ENCODE results near the gene COMMD8. TPM values are rescaled to one million over a fixed set of nuclear protein-coding genes. Genes with fewer than 3 reads are reported as not detected.

Gene COMMD8
- polyA plus RNA-seq, 1 donor (not counting 4 experiments of a cell fraction or from before 2014, with no cell fraction given), result 38.6 TPM

- no peak overlapping the region for H3K9ac ChIP-seq (ENCODE audit: control insufficient read depth, extremely low read depth, insufficient read depth, low read length)
- H3K27me3 ChIP-seq (ENCODE audit: control insufficient read depth, extremely low read depth, insufficient read depth, low read length), result no peaks in the 10 kb centered on the region
- no peak overlapping the region for H3K4me2 ChIP-seq (ENCODE audit: control insufficient read depth, extremely low read depth, insufficient read depth, low read depth, low read length)
- TF ChIP-seq CTCF (optimal IDR thresholded peaks at IDR 0.05 in 1 of 3, IDR thresholded peaks at IDR 0.05 in 1 of 3, conservative IDR thresholded peaks at IDR 0.05 in 1 of 3; ENCODE audit: extremely low read depth in 1 of 3, insufficient read depth in 2 of 3, low read length in 3 of 3), result no peak
- TF ChIP-seq EZH2 (IDR thresholded peaks at IDR 0.05; ENCODE audit: low read length), result no peak
- H3K79me2 ChIP-seq (ENCODE audit: control insufficient read depth, insufficient read depth, low read length), result no peaks in the 10 kb centered on the region
- no peak overlapping the region for H3K4me3 ChIP-seq (ENCODE audit: control insufficient read depth in 2 of 3, extremely low read depth in 1 of 3, insufficient read depth in 2 of 3, low read depth in 1 of 3, low read length in 3 of 3)
- dilution Hi-C loops (cut with MboI; ENCODE audit: extremely low pct_ligation_motif_present, low sequenced_read_pairs), result no loop called here
- H3K27ac ChIP-seq (ENCODE audit: control insufficient read depth, insufficient read depth, low read length), result no peak overlapping the region
- no peak overlapping the region for H2AFZ ChIP-seq (ENCODE audit: control insufficient read depth, low read length)
- FAIRE-seq (no peak), DNase-seq (ENCODE audit: low read depth, low spot score) (no peak)
- no peaks in the 10 kb centered on the region for H3K4me1 ChIP-seq (ENCODE audit: control insufficient read depth, extremely low read depth, insufficient read depth, low read length)
- no peaks in the 10 kb centered on the region for H3K36me3 ChIP-seq (ENCODE audit: control insufficient read depth in 2 of 2, extremely low read depth in 1 of 2, insufficient read depth in 2 of 2, low read length in 2 of 2)
- no peaks in the 10 kb centered on the region for H3K9me1 ChIP-seq (ENCODE audit: control insufficient read depth, extremely low read depth, insufficient read depth, low read length)
- no peaks in the 10 kb centered on the region for H3K9me3 ChIP-seq (ENCODE audit: control insufficient read depth, low read depth, low read length)
- no peaks in the 10 kb centered on the region for H4K20me1 ChIP-seq (ENCODE audit: control insufficient read depth, extremely low read depth, insufficient read depth, low read length)
Observed at GRCh38 chr4:47413521-47413920, 50.0 kb downstream of the COMMD8 start.

GRCh38 chr4:47410271-47410670 is 53.2 kb downstream of the COMMD8 start:
- Histone ChIP-seq H3K27ac (ENCODE audit: control insufficient read depth, insufficient read depth, low read length) (no peak overlapping the region), H3K9me3 (ENCODE audit: control insufficient read depth, low read depth, low read length) (no peaks in the 10 kb centered on the region), H2AFZ (ENCODE audit: control insufficient read depth, low read length) (no peak overlapping the region), H3K4me2 (ENCODE audit: control insufficient read depth, extremely low read depth, insufficient read depth, low read depth, low read length) (no peak overlapping the region), H3K79me2 (ENCODE audit: control insufficient read depth, insufficient read depth, low read length) (no peaks in the 10 kb centered on the region), H3K36me3 (ENCODE audit: control insufficient read depth in 2 of 2, extremely low read depth in 1 of 2, insufficient read depth in 2 of 2, low read length in 2 of 2) (no peaks in the 10 kb centered on the region), H3K27me3 (ENCODE audit: control insufficient read depth, extremely low read depth, insufficient read depth, low read length) (no peaks in the 10 kb centered on the region), H3K9ac (ENCODE audit: control insufficient read depth, extremely low read depth, insufficient read depth, low read length) (no peak overlapping the region), H4K20me1 (ENCODE audit: control insufficient read depth, extremely low read depth, insufficient read depth, low read length) (no peaks in the 10 kb centered on the region), H3K4me3 (ENCODE audit: control insufficient read depth in 2 of 3, extremely low read depth in 1 of 3, insufficient read depth in 2 of 3, low read depth in 1 of 3, low read length in 3 of 3) (no peak overlapping the region), H3K9me1 (ENCODE audit: control insufficient read depth, extremely low read depth, insufficient read depth, low read length) (no peaks in the 10 kb centered on the region), H3K4me1 (ENCODE audit: control insufficient read depth, extremely low read depth, insufficient read depth, low read length) (no peaks in the 10 kb centered on the region)
- FAIRE-seq, result no peak
- no peak for DNase-seq (ENCODE audit: low read depth, low spot score)
- dilution Hi-C loops (cut with MboI; ENCODE audit: extremely low pct_ligation_motif_present, low sequenced_read_pairs), result no loop called here
- TF ChIP-seq EZH2 (IDR thresholded peaks at IDR 0.05; ENCODE audit: low read length) (no peak), CTCF (optimal IDR thresholded peaks at IDR 0.05 in 1 of 3, IDR thresholded peaks at IDR 0.05 in 1 of 3, conservative IDR thresholded peaks at IDR 0.05 in 1 of 3; ENCODE audit: extremely low read depth in 1 of 3, insufficient read depth in 2 of 3, low read length in 3 of 3) (no peak)

All from keratinocyte (primary cell).